Left ventricle myocardium inferior (tissue), 1 donor: Measurements from ENCODE around the gene PDE10A. TPM values are rescaled to one million over a fixed set of nuclear protein-coding genes. Genes with fewer than 3 reads are reported as not detected.

Experiments
- DNase-seq: peaks from one replicate; pipeline ENCODE4 v3.0.0-alpha.2; 2020
- H3K27ac ChIP-seq: fragments of 200-600 bp; replicated peaks from 2 replicates; pipeline ENCODE4 v1.8.0; 2021
- H3K27me3 ChIP-seq: fragments of 200-600 bp; 2 replicates; pipeline ENCODE4 v1.8.0; 2021; ENCODE audit warnings: low read depth
- H3K36me3 ChIP-seq: fragments of 200-600 bp; 2 replicates; pipeline ENCODE4 v1.8.0; 2021
- H3K4me1 ChIP-seq: fragments of 200-600 bp; 2 replicates; pipeline ENCODE4 v1.8.0; 2021
- H3K4me3 ChIP-seq: fragments of 200-600 bp; 2 replicates; pipeline ENCODE4 v1.8.0; 2021; ENCODE audit warnings: mild to moderate bottlenecking, moderate library complexity
- H3K9me3 ChIP-seq: fragments of 200-600 bp; replicated peaks from 2 replicates; pipeline ENCODE4 v1.8.0; 2021
- intact Hi-C: fragments of 100-400 bp; cut with micrococcal nuclease; formaldehyde crosslinking; loops from one replicate; pipeline ENCODE4 v1.11.0; 2022
- total RNA-seq: library from RNA; stranded (reverse); fragmentation: NEBNext Ultra II Directional; extraction: Animal tissue kit (Norgen Biotek cat#: 25700); gene quantifications from one replicate; pipeline ENCODE4 v1.2.1, GENCODE V29; 2021
- TF ChIP-seq, protein P1 (sequence below): fragments of 200-600 bp; IDR thresholded peaks from 2 replicates; pipeline ENCODE4 v1.8.0; 2021; ENCODE audit warnings: antibody characterized with exemption, mild to moderate bottlenecking, borderline replicate concordance
- donor health status: DM: no; HTN: yes; CAD: no; lungs with severe emphysema.

PDE10A gene
- total RNA-seq, 1 donor from 2014 or later: 12.2 TPM

DNA sequence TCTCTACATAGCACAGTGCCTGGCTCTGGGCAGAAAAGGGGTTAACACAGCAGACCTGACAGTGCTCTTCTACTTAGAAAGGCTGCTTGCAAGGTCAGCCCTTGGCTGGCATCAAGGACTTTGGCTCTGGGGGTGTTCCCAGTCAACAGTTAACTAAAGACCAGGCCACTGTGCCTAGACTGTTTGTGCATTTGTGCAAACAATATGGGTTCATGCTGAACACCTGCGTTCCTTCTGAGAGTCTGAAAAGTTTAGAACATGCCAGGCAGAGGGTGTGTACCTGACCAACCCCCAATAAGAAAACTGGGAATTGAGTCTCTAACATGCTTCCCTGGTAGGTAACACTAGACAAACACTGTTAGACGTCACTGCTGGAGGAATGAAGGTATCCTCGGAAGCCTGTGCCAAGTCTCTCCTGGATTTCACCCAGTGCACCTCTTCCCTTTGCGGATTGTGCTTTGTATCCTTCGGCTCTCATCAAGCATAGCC, 110.7 kb downstream of the PDE10A start:
- Histone ChIP-seq H3K27me3 (no peaks in the 10 kb centered on the region), H3K27ac (no peak overlapping the region), H3K36me3 (no peaks in the 10 kb centered on the region), H3K9me3 (no peaks in the 10 kb centered on the region), H3K4me1 (peaks cover 46% of the 10 kb centered on the region), H3K4me3 (no peak overlapping the region)
- TF ChIP-seq, protein P1, sequence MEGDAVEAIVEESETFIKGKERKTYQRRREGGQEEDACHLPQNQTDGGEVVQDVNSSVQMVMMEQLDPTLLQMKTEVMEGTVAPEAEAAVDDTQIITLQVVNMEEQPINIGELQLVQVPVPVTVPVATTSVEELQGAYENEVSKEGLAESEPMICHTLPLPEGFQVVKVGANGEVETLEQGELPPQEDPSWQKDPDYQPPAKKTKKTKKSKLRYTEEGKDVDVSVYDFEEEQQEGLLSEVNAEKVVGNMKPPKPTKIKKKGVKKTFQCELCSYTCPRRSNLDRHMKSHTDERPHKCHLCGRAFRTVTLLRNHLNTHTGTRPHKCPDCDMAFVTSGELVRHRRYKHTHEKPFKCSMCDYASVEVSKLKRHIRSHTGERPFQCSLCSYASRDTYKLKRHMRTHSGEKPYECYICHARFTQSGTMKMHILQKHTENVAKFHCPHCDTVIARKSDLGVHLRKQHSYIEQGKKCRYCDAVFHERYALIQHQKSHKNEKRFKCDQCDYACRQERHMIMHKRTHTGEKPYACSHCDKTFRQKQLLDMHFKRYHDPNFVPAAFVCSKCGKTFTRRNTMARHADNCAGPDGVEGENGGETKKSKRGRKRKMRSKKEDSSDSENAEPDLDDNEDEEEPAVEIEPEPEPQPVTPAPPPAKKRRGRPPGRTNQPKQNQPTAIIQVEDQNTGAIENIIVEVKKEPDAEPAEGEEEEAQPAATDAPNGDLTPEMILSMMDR: no peak
- no peak for DNase-seq
- intact Hi-C loops: no loop called here

DNA sequence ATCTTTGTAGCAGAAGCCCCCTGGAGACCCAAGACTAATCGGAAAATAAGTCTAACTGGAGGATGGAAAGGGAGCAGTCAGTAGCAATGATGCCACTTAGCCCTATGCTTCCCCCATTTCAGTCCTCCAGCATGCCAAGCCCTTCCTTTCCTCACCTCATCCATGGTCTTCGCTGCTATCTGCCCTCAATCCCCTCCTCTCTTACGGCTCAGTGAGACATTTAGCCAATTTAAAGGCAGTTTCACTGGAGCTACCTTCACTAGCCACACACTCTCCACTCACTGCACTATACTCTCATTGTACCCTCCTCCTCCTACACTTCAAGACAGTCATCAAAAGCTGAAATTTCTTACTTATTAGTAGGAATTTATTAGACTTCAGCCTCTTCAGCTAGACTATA, 111.2 kb downstream of the PDE10A start:
- H3K27me3 ChIP-seq: no peaks in the 10 kb centered on the region
- no peaks in the 10 kb centered on the region for H3K36me3 ChIP-seq
- no peak for DNase-seq
- H3K4me1 ChIP-seq: peaks cover 47% of the 10 kb centered on the region
- H3K4me3 ChIP-seq: no peak overlapping the region
- H3K9me3 ChIP-seq: no peaks in the 10 kb centered on the region
- TF ChIP-seq, protein P1: no peak
- intact Hi-C loops: no loop called here
- H3K27ac ChIP-seq: no peak overlapping the region

DNA sequence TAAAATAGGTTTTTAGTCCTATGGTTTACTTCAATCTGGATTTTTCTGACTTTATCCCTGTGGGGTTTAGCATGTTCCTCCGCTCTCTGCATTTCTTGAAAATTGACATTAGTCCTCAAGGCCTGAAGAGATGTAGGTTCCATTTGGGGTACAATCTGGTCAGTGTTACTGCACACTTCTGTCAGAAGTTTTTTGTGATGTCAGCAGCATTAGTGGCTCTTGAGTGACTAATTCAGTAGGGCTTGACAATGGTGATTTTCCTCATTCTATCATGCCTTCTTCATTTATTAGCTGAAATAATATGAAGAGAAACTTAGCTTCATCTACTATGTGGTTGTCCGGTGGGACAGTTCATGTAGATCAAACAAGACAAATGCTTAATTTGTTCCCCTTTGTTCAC, 114.6 kb downstream of the PDE10A start:
- intact Hi-C loops: no loop called here
- no peak overlapping the region for H3K27ac ChIP-seq
- H3K9me3 ChIP-seq: no peaks in the 10 kb centered on the region
- H3K36me3 ChIP-seq: no peaks in the 10 kb centered on the region
- H3K4me1 ChIP-seq: peaks cover 32% of the 10 kb centered on the region
- TF ChIP-seq, protein P1: no peak
- DNase-seq: no peak
- H3K27me3 ChIP-seq: no peaks in the 10 kb centered on the region
- no peak overlapping the region for H3K4me3 ChIP-seq

DNA sequence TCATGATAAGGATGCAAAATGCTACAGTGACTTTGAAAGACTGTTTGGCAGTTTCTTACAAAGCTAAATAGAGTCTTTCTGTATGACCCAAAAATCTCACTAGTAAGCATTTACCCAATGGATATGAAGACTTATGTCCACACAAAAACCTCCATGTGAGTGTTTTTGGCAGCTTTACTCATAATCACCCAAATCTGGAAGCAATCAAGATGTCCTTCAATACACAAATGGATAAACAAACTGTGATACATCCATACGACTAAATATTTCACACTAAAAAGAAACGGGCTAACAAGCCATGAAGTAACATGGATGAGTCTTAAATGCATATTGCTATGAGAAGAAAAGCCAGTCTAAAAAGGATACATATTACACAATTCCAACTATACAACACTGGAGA, 117.2 kb downstream of the PDE10A start:
- TF ChIP-seq, protein P1: no peak
- H3K27ac ChIP-seq: no peak overlapping the region
- peaks cover 8% of the 10 kb centered on the region for H3K4me1 ChIP-seq
- no peaks in the 10 kb centered on the region for H3K27me3 ChIP-seq
- no peaks in the 10 kb centered on the region for H3K36me3 ChIP-seq
- intact Hi-C loops: no loop called here
- H3K9me3 ChIP-seq: no peaks in the 10 kb centered on the region
- no peak overlapping the region for H3K4me3 ChIP-seq
- no peak for DNase-seq

DNA sequence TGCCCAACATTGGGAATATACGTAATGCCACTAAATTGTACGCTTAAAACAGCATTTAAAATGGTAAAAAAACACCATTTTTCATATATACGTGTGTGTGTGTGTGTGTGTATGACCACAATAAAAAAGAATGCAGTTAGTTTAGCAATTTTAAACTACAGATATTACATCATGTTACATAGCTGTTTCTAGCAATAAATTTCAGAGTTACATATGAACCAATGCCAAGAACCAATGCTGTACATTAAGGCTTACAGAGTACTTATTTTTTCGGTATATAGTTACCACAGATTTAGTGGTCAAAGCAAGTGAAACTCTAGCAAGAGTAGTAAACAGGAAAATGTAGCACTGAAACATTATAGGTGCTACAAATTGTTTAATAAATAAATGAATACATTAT, 119.3 kb downstream of the PDE10A start:
- Histone ChIP-seq H3K27me3 (no peaks in the 10 kb centered on the region), H3K27ac (no peak overlapping the region), H3K9me3 (no peaks in the 10 kb centered on the region), H3K4me3 (no peak overlapping the region), H3K36me3 (no peaks in the 10 kb centered on the region), H3K4me1 (peaks cover 8% of the 10 kb centered on the region)
- TF ChIP-seq, protein P1: no peak
- intact Hi-C loops: no loop called here
- DNase-seq: no peak

DNA sequence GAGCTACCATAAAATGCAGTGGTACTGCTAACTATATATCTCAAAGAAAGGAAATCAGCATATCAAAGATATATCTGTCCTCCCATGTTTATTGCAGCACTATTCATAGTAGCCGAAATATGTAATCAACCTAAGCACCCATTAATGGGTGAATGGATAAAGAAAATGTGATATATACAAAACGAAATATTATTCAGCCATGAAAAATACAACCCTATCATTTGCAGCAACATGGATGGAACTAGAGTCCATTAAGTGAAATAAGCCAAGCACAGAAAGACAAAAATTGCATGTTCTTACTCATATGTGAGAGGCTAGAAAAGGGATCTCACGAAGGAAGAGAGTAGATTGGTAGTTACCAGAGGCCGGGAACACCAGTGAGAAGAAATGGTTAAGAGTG, 126.1 kb downstream of the PDE10A start:
- H3K27me3 ChIP-seq: no peaks in the 10 kb centered on the region
- no peak overlapping the region for H3K27ac ChIP-seq
- intact Hi-C loops: no loop called here
- no peaks in the 10 kb centered on the region for H3K9me3 ChIP-seq
- DNase-seq: no peak
- TF ChIP-seq, protein P1: no peak
- no peaks in the 10 kb centered on the region for H3K4me1 ChIP-seq
- no peaks in the 10 kb centered on the region for H3K36me3 ChIP-seq
- H3K4me3 ChIP-seq: no peak overlapping the region
